ENCODE results near the gene SLC10A4.
"Not testable (repeated sequence)": the region's sequence is repeated elsewhere in the genome, so short reads cannot be mapped to it uniquely, and the experiment has no call there.

Gene SLC10A4, protein sequence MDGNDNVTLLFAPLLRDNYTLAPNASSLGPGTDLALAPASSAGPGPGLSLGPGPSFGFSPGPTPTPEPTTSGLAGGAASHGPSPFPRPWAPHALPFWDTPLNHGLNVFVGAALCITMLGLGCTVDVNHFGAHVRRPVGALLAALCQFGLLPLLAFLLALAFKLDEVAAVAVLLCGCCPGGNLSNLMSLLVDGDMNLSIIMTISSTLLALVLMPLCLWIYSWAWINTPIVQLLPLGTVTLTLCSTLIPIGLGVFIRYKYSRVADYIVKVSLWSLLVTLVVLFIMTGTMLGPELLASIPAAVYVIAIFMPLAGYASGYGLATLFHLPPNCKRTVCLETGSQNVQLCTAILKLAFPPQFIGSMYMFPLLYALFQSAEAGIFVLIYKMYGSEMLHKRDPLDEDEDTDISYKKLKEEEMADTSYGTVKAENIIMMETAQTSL

DNA sequence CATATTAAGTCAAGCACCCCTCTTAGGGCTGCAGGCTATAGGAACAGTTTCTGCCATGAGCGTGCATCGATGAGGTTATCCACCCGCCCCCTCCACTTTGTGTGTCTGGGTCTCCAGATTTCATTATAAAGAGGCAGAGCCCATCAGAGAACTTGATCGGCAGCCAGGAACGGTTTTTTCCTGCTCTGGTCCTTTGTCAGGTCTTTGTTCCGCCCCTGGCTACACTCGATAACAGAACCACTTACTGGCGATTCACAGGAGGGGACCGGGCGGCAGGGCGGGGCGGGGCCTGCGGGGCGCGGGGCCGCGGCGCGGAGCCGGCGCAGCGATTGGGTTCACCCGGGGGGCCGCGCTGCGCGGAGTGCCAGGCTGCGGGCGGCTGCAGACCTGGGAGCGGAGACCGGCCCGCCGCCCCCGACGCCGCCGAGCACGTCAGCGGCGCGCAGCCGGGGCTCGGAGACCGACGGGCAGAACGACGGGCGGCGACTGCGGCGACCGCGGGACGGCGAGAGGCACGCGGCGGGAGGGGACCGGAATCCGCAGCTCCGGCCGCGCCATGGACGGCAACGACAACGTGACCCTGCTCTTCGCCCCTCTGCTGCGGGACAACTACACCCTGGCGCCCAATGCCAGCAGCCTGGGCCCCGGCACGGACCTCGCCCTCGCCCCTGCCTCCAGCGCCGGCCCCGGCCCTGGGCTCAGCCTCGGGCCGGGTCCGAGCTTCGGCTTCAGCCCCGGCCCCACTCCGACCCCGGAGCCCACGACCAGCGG lies at the start of gene SLC10A4:
Gene SLC10A4 (plus strand): TSS at position 338 of the 771 bp plus-strand sequence. CDS start 219 bp downstream, at position 557.
- DNase-seq: peak; percentile 35

DNA sequence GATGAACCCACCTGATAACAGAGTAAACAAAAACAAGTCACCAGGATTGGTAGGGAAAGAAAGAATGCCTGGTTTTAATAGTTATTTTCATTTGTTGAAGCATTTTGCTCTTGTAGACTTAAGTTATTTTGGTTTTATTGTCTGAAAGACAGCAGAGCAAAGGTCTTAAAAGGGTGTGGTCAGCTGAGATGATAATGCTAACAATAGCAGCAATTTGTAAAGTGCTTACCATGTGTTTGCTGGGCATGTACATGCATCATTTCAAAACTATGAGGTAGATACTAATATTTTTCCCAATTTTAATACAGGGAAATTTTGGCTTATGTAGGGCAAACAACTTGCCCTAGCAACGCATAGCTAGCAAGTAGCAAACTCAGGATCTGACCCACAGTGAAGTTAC lies 46.8 kb upstream of the SLC10A4 start:
- DNase-seq: no peak

DNA sequence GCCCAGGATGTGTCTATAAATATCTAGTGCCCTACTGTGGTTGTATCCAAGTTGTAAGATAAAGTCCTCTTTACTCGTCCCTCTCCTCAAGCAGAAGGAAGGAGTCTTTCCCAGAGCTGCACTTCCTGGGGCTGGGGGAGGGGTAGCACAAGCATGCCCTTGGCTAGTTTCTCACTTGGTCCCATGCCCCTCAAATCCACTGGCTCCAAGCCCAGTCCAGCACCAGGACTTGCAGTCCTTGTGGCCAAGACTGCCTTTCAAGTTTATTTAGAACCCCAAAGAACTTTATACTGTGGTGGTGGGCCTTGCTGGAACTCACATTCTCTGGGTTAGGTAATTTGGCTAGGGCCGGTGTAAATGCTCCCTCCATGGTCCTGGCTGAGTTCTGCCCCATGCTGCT lies 43.2 kb upstream of the SLC10A4 start:
- DNase-seq: no peak

DNA sequence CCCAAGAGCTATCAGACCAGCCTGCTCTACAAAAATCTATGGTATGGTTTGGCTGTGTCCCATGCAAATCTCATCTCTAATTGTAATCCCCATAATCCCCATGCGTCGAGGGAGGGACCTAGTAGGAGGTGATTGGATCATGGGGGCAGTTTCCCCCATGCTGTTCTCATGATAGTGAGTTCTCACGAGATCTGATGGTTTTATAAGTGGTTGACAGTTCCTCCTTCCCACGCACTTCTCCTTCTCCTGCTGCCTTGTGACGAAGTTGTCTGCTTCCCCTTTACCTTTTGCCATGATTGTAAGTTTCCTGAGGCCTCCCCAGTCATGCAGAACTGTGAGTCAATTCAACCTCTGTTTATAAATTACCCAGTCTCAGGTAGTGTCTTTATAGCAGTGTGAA lies 42.2 kb upstream of the SLC10A4 start:
- not testable (repeated sequence) for DNase-seq

DNA sequence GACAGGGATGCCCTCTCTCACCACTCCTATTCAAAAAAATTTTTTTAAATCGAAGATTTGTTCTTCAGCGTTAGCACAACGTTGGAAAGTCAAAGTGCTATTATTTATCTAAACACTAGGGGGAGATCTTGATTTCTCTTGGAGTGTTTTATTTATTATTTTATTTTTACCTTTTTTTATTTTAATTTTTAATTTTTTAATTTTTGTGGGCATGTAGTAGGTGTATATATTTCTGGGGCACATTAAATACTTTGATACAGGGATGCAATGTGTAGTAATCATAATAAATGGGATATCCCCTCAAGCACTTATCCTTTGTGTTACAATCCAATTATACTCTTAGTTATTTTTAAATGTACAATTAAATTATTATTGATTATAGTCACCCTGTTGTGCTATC lies 37.4 kb upstream of the SLC10A4 start:
- DNase-seq: no peak

DNA sequence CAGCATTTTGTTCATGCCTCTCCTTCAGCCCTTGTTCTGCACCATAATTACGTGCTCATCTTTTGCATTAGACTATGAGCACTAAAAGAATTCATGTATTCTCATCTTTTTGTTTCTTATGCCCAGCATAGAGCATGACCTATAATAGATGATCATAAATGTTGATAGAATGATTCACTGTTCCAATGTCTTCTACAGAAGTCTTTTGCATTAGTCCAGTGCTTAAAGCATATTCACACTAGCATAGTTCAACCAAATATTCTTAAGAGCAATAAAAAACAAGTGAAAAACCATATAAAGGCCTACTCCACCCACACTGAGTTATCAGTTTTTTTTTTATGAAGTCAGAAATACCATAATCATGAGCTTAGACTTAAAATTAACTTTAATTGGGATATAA lies 36.5 kb upstream of the SLC10A4 start:
- DNase-seq: no peak

DNA sequence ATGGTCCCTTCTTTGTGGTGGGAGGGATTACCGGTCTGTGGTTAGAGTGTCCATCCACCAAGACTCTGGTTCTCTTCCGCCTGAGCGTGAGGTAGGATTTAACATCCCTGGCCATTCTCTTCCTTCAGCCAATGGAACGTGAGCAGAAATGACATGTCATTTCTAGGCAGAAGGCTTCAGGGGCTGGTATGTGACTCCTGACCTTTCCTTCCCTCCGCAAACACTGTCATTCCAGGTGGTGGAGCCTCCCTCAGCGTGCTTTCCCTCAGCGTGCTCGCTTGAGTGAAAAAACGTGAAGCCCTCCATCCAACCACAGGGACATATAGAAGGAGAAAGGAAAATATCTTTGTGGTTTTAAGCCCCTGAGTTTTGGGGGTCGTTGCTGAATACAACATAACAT lies 34.0 kb upstream of the SLC10A4 start:
- no peak for DNase-seq

DNA sequence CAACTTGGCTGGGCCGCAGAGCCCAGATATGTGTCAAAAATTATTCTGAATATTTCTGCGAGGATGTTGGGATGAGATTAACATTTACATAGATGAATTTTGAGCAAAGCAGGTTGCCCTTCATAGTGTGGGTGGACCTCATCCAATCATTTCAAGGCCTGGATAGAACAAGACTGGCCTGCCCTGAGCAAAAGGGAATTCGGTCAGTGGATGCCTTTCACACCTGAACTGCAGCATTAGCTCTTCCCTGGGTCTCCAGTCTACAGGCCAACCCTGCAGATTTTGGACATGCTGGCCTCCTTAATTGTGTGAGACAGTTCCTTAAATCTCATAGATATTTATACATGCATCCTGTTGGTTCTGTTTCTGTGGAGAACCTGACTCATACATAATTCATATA lies 32.4 kb upstream of the SLC10A4 start:
- DNase-seq: no peak

DNA sequence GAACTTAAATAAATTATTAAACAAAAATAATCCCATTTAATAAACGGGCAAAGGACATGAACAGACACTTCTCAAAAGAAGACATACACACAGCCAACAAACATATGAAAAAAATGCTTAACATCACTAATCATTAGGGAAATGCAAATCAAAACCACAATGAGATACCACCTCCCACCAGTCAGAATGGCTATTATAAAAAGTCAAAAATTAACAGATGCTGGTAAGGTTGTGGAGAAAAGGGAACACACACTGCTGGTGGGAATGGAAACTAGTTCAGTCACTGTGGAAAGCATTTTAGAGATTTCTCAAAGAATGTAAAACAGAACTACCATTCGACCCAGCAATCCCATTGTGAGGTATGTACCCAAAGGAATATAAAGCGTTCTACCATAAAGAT lies 31.5 kb upstream of the SLC10A4 start:
- not testable (repeated sequence) for DNase-seq

DNA sequence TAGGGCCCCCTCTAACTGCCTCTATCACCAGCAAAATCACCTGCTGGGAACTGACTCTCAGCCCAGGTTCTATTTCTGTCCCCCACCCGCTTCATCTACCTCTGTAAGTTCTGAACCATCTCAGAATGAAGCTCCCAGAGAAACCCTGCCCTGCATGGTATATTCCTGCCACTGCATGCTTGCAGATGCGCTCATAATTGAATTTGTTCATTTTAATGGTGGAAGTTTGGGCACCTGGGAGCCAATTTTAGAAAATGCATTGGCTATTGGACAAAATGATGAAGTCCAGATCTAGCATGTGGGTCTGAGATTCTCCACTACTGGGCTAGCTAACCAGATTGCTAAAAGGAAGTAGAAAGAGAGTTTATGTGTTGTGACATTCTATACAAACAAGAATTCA lies 28.6 kb upstream of the SLC10A4 start:
- DNase-seq: no peak

DNA sequence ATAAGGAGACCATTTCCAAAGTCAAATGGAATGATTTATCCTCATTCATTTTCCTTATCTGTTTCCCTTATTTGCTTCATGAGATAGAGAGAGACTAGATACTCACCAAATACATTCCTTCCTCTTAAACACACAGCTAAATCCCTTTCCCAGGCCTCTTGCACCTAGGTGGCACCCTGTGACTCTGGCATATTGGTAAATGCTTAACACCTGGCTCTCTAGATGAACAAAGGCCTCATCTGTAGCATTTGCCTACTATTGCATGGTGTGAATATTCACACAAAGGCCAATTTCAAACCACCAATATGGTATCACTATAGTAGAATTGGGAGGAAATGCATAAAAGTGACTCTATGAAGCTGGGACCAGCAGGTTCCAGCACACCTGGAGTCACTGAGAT lies 22.1 kb upstream of the SLC10A4 start:
- DNase-seq: no peak

DNA sequence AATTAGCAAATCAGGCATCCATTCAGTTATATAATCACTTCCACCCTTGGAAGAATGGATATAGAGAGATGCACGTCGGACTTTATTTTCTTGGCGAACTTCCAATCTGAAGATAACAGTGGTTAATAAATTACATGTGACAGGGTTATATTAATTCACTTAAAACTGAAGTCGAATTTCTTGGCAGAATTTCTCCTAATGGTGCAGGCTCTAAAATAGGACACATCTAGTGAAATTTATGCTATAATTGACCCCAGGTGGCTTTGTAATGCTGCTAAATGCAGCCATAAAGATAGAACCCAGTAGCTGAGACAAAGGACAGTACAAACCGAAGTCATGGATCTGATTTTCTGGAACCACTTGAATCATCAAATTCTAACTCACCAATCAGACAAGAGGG lies 20.8 kb upstream of the SLC10A4 start:
- DNase-seq: no peak

DNA sequence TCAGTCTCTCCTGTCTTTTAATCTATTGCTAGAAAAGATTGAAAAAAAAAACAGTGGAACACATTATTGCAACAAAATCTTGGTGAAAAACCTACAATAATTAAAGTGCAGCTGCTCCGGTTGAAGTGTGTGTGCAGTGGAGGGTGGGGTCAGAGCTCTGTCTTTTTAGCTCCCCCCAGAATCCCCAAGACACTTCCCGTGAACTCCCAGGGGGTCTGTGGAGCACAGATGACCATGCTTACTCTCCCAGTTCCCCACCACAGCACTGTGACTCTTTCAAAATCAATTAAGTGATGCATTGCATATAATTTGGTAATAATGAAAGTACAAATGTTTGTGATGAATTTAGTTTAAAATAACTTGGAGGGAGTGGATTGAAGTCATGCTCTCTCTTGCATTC lies 15.7 kb upstream of the SLC10A4 start:
- DNase-seq: no peak

DNA sequence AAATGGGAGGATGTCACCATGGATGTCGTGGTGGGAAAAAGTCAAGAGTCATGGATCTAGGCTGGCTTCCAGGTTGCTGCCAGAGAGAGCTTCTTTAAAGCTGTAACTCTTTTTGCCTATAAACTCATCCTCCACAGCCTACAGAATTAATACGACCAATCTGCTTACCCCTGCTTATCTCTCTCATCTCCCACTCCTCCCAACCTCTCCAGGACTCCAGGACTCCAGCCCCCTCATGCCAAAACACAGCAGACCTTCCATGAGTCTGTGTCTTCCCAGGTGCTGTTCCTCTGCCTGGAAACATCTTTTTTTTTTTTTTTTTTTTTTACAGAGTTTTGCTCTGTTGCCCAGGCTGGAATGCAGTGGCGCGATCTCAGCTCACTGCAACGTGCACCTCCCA lies 15.3 kb upstream of the SLC10A4 start:
- DNase-seq: no peak

DNA sequence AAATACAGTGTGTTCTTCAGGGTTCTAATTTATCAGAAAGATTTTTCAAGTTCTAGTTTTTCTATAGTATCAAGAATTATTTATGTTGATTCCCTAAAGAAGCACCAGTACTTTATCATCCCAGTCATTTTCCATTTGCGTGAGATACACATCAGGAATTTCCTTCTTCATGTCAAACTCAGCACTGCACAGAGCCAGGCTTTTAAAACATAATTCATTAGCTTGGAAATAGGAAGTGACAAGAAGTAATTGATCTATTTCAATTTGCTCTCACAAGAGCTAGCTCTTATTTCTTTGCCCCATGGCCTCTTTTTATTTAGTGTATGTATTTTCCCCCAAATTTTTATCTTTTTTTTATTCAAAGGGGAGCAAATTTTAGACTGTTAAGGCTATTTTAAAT lies 13.0 kb upstream of the SLC10A4 start:
- no peak for DNase-seq

DNA sequence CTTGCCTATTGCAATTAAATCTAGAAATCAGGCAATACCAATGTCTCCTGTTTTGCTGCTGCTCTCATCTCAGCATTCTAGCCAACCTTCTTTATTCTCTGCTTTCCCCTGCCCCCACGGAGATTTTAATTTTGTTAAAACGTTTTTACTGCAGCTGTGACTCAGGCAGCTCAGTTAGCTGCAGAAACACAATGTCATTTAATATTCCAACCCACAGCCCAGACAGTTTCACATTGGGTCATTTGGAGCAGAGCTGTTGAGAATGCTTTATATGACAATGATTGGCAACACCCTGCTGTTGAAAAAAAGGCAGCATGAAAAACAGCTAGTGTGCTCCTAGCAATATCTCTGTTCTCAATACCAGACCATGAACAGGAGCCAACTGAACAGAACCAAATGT lies 12.6 kb upstream of the SLC10A4 start:
- DNase-seq: no peak

DNA sequence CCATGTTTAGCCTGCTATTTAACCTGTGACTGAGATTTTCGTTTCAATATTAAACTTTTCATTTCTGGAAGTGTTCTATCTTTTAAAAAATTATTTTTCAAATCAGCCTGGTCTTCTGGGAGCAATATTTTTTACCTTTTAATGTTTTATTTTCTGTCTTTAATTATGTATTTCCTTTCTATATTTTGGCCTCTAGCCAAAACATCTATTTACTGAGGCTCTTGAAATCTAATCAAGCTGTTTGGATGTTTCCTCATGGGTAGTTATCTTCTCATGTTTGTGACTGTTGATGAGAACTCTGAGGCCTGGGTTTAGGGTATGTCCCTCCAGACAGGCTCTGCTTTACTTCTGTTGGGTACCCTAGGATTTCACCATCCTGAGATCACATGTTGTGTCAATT lies 10.3 kb upstream of the SLC10A4 start:
- DNase-seq: no peak

DNA sequence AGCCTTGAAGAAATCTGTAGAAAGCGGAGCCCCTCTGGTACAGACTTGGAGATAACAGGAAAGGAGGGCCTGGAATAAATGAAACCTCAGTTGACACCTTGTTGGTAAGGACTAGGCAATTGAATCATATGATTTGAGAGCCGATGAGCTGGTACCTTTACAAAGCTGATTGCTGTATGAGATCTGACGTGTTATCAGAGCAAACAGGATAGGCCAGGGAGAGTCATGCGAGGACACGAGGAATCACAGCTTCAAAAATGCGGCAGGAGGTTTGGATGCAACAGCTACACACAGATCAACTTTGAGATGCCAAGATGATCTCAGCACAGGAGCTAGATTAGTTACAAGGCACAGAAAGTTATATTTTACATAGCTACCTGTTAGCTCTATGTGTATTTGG lies 7.4 kb upstream of the SLC10A4 start:
- DNase-seq: no peak

DNA sequence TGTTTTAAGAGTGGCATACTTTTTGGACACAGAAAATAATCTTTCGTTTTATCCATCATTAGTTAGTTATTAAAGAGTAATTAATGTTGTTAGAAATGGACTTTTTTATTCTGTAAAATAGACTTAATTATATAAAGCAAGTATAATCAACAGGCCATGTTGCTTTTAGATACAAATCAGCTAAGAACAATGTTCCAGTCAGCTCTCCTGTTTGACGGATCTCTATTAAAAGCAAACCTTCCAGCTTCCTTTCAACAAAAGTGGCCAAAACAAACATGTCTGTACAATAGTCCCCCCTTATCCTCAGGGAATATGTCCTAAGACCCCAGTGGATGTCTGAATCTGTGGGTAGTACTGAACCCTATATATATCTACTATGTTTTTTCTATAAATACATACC lies 4.9 kb upstream of the SLC10A4 start:
- DNase-seq: no peak

DNA sequence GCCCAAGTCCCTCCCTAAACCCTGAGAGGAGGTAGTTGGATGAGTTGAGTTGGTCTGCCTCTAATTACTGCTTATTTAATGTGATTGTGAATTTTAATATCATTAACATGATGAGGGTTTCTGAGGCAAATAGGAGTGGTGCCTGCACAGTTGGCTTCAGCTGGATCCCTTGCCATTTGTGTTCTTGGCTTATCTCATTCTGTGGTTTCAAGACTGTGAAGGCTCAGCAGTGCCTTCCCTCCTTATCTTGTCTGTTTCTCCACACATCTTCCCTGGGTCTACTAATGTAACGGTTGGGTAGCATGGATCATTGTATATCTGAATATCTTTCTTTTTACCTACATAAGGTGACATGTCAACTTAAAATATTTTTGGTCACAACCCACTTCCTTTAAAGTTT lies 1.6 kb upstream of the SLC10A4 start:
- no peak for DNase-seq

DNA sequence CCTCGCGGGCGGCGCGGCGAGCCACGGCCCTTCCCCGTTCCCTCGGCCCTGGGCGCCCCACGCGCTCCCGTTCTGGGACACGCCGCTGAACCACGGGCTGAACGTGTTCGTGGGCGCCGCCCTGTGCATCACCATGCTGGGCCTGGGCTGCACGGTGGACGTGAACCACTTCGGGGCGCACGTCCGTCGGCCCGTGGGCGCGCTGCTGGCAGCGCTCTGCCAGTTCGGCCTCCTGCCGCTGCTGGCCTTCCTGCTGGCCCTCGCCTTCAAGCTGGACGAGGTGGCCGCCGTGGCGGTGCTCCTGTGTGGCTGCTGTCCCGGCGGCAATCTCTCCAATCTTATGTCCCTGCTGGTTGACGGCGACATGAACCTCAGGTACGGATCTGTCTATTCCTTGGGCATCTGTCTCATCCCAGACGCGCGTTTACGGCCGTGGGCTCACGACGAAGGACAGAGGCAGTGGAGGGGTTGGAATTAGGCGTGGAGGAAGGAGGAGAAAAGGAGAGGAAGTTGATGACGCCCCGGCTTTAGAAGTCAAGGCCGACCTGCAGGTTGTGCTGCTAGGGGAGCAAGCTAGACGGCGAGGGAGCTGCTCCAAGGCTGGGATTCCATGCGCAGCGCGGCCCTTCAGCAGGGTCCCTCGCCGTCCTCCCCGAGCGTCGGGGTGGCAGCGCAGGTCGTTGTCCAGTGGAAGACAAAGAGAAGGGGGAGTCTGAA lies 792 bp downstream of the SLC10A4 start:
- no peak for DNase-seq

DNA sequence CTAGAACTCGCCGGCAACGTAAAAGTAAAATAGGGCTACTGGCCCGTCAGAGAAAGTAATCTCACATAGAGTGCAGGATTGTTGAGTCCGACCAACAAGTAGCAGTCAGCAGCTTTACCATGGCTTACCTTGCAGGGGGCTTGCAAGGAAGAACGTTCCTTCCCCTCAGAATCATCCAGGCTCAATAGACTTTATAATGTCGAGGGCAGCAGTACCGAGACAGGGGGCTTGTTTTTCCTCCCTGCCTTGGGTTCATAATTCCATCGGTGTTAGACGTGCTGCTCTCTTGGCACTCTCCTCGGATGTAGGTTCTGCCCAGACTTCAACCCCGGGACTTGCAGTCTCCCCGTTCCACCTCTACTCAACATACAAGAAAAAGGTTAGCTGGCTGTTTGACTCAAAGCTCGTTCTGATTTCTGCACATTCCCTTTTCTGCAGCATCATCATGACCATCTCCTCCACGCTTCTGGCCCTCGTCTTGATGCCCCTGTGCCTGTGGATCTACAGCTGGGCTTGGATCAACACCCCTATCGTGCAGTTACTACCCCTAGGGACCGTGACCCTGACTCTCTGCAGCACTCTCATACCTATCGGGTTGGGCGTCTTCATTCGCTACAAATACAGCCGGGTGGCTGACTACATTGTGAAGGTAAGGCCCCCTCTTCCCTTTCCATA lies 1.5 kb downstream of the SLC10A4 start:
- DNase-seq: no peak

DNA sequence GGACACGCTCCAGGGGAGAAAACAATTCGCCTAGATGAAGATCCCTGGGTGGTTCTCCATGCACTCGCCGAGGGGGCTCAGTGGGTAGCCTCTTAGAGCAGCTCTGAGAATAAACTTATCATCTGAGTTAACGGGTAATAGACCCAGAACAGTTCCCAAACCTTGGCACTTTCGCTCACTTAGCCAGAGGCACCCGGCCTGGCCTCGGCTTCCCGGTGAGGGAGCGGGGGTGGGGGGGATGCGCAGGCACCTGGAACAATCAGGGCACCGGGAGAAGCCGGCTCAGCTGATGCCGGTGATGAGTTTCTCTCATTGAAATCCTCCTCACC lies 6.5 kb downstream of the SLC10A4 start:
- DNase-seq: no peak
